ENCODE results near the gene IL5RA.

The IL5RA gene

DNA sequence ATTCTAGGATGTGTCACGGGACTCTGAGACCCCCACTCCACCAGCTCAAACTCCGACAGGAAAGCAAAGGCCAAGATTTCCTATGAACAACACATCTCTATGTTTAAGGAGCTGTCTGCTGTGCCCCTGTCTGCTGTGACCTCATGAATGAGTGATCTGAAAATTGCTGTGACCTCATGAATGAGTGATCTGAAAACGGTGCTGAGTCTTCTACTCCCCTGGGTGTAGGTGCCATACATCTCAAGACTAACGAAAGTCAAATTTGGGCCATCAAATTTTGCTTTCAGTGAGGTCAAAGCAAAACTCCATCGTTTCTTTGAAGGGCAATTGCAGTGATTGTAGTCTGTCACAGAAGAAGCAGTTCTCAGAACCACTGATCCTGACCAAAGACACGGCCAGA is 24.4 kb downstream of the IL5RA start:
- H3K4me3 ChIP-seq (ENCODE audit: low read depth, low read length) = no peak overlapping the region
- DNase-seq (ENCODE audit: low read depth) = no peak
- no peak for TF ChIP-seq CTCF (IDR thresholded peaks at IDR 0.05; ENCODE audit: low read depth, low read length, missing control alignments)

DNA sequence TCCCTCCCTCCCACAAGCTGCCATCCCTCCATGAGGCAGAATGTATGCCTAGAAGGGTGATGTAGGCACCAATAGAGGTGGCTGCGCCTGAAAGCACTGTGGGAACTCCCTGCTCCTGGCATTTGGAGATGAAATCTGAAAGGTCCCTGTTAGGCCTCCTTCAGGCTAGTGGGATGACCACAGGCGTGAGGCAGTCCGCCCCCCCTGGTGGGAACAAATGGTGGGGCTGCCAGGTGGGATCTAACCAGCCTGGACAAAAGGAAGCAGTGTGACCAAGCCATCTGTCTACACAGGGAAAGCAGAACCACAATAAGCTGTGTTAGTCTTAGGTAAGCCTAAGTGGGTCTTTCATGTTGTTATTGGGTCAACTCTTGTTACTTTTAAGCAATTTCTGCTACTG is 25.3 kb downstream of the IL5RA start:
- no peak for DNase-seq (ENCODE audit: low read depth)

DNA sequence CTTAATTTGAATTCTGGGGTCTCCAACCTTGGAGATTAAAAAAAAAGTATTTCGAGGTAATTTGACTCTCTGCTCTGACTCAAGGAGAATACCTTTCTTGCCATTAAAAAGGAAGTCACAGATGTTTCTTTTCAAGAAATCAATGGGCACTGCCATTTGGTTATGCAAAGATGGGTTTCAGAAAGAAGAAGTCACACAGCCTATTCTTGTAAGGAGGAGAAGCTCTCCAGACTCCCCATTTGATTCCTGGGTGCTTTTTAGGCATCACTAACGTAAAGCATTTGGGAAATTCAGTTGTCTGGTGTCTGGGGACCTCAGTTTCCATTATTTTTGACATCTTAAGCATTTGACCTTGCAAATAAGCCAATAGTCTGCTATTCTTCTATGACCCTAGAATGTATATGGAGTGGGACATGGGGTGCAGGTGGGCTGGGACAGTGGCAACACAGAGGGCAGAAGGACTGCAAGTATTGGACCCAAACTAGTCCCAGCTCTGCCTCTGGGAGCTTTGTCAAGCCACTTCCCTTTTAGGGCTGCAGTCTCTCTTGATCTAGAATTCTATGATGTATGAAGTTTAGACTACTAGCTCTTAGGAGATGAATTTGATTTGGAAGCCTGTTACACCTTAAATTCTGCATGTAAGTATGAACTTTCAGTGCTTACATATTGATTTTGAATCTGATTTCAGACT is 27.8 kb downstream of the IL5RA start:
- DNase-seq (ENCODE audit: low read depth) = no peak
- no peak for TF ChIP-seq CTCF (IDR thresholded peaks at IDR 0.05; ENCODE audit: low read depth, low read length, missing control alignments)
- H3K4me3 ChIP-seq (ENCODE audit: low read depth, low read length) = no peak overlapping the region

More for the DNA sequence above, 25.3 kb downstream of the IL5RA start:
- no peak overlapping the region for H3K4me3 ChIP-seq (ENCODE audit: low read depth, low read length)
- TF ChIP-seq CTCF (IDR thresholded peaks at IDR 0.05; ENCODE audit: low read depth, low read length, missing control alignments) = no peak

- H3K4me3 ChIP-seq (ENCODE audit: low read depth, low read length) = no peak overlapping the region
- no peak for TF ChIP-seq CTCF (IDR thresholded peaks at IDR 0.05; ENCODE audit: low read depth, low read length, missing control alignments)
- DNase-seq (ENCODE audit: low read depth) = no peak
Observed at GRCh38 chr3:3081381-3082233, 28.6 kb downstream of the IL5RA start.

DNA sequence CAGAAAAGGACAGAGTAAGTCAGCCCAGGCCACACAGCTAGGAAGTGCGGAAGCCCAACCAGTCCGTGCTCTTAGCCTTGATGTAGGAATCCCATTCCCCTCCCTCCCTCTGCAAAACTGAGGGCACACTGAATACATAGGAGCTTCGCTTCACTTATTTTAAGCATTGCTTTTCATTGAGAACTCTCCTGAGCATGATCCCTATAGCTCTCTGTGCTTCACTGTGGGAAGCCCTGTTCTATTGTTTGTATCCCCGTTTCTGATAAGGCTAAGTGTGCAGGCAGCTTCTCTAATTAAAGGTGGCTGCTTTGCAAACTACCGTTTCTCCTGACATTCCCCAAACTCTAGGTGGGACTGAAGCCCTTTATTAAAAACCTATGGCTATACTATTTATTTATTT is 29.9 kb downstream of the IL5RA start:
- DNase-seq (ENCODE audit: low read depth) = no peak
- no peak overlapping the region for H3K4me3 ChIP-seq (ENCODE audit: low read depth, low read length)
- no peak for TF ChIP-seq CTCF (IDR thresholded peaks at IDR 0.05; ENCODE audit: low read depth, low read length, missing control alignments)

DNA sequence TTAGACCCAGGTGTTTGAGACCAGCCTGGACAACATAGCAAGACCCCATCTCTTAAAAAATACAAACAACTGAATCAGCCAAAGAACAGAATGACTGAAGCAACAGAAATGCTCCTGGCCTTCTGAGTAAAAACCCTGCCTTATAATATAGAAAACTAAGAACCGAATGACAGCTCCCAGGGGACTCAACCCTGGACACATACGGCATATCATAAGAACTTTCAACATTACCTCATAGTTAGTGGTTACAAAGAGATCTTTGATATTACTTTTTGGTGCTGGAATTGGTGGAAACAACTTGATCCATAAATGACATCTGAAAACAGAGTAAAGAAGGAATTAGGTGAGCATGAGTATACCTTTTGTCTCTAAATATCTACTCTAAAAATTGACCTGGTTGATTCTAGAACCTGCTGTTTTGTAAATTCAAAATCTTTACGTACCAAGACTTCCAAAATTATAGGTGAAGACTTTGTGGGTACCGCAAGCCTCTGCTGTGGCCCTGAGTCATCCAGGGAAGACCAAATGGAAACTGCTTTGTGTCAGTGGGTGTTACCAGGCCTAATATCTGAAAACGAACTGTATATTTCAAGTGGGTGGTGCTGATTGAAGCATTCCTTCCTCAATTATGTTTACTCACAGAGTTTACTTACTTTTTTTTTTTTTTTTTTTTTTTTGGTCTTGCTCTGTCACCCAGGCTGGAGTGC is 35.5 kb downstream of the IL5RA start:
- no peak for TF ChIP-seq CTCF (IDR thresholded peaks at IDR 0.05; ENCODE audit: low read depth, low read length, missing control alignments)
- DNase-seq (ENCODE audit: low read depth) = no peak
- no peak overlapping the region for H3K4me3 ChIP-seq (ENCODE audit: low read depth, low read length)

Measured in GM12864 (cell line).